BE2C (cell line): ENCODE measurements around the gene C1orf35. TPM values are rescaled to one million over a fixed set of nuclear protein-coding genes. Genes with fewer than 3 reads are reported as not detected.

Experiments used
- DNase-seq: peaks from one replicate; pipeline ENCODE4 v3.0.0-alpha.2; 2020
- H3K27me3 ChIP-seq: fragments of 250-450 bp; sonication (Bioruptor Pico); 2 replicates; pipeline ENCODE4 v1.5.1; 2020; ENCODE audit warnings: mild to moderate bottlenecking
- H3K36me3 ChIP-seq: fragments of 250-450 bp; sonication (Bioruptor Pico); 2 replicates; pipeline ENCODE4 v1.5.1; 2020; ENCODE audit warnings: mild to moderate bottlenecking
- H3K4me1 ChIP-seq: fragments of 250-450 bp; sonication (Bioruptor Pico); 2 replicates; pipeline ENCODE4 v1.5.1; 2020
- H3K4me3 ChIP-seq: 2 replicates; pipeline ENCODE4 v1.5.1; 2011; ENCODE audit warnings: low read depth, low read length
- H3K9me3 ChIP-seq: fragments of 250-450 bp; sonication (Bioruptor Pico); 2 replicates; pipeline ENCODE4 v1.5.1; 2020
- polyA plus RNA-seq: library from polyadenylated mRNA; unstranded; fragments of >200 nt; gene quantifications from one replicate; pipeline ENCODE4 v1.2.1, GENCODE V29; 2012; ENCODE audit warnings: low read depth, missing spikeins; ENCODE audit not compliant: insufficient read length, insufficient read depth
- TF ChIP-seq, protein P1 (sequence below): IDR thresholded peaks from 2 replicates; pipeline ENCODE4 v1.5.1; 2012; ENCODE audit warnings: mild to moderate bottlenecking, low read depth, low read length

C1orf35 gene
- 59.4 TPM for polyA plus RNA-seq

DNA sequence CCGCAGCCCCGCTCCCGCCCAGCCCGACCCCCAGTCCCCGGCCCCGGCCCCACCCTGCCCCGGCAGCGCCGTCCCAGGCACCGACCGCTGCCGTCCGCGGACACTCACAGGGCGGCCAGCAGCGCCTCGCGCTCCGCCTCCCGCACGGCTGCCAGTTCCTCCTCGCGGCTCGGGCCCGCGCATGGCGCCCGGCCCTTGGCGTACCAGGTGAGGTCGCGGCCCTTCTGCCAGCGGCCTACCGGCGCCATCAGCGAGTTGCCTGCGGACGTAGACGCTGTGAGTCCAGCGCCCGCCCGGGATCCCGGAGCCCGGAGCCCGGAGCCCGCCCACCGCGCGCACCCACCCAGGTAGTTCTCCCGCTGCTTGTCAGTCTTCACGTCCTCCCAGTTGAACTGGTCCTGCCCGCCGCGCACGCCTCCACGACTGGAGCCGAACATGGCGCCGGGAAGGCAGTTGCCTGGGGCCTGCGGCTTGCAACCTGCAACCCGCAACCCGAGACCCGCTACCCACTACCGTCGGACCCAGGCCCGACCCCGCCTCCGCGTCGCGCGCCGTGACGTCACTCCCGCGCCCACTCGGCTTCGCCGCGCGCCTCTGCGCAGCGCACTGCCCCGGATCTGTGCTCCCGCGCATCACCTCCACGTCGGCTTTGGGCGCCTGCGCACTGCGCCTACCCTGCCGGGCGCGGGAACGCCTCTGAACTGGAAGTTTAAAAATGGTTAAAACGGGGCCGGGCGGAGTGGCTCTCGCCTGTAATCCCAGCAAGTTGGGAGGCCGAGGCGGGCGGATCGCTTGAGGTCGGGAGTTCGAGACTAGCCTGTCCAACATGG lies at the start of gene C1orf35:
Gene C1orf35, minus strand, starts transcription at position 535 of the 830 bp plus-strand sequence. Its CDS starts 98 bp downstream, at position 437.
- TF ChIP-seq, protein P1, sequence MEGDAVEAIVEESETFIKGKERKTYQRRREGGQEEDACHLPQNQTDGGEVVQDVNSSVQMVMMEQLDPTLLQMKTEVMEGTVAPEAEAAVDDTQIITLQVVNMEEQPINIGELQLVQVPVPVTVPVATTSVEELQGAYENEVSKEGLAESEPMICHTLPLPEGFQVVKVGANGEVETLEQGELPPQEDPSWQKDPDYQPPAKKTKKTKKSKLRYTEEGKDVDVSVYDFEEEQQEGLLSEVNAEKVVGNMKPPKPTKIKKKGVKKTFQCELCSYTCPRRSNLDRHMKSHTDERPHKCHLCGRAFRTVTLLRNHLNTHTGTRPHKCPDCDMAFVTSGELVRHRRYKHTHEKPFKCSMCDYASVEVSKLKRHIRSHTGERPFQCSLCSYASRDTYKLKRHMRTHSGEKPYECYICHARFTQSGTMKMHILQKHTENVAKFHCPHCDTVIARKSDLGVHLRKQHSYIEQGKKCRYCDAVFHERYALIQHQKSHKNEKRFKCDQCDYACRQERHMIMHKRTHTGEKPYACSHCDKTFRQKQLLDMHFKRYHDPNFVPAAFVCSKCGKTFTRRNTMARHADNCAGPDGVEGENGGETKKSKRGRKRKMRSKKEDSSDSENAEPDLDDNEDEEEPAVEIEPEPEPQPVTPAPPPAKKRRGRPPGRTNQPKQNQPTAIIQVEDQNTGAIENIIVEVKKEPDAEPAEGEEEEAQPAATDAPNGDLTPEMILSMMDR = no peak
- DNase-seq = peak; percentile 97
- peaks cover 35% of the 10 kb centered on the region for H3K36me3 ChIP-seq

GRCh38 chr1:228152918-228153258 lies 49.8 kb upstream of the C1orf35 start:
- no peak overlapping the region for H3K4me3 ChIP-seq
- H3K9me3 ChIP-seq = no peaks in the 10 kb centered on the region
- TF ChIP-seq, protein P1 = no peak
- H3K36me3 ChIP-seq = no peaks in the 10 kb centered on the region
- DNase-seq = peak; percentile 7
- H3K27me3 ChIP-seq = no peaks in the 10 kb centered on the region
- peaks cover 21% of the 10 kb centered on the region for H3K4me1 ChIP-seq

More for the DNA sequence above, at the start of gene C1orf35:
- Histone ChIP-seq H3K27me3 (no peaks in the 10 kb centered on the region), H3K4me3 (peak within 1 kb of the TSS; percentile 68), H3K9me3 (no peaks in the 10 kb centered on the region), H3K4me1 (no peaks in the 10 kb centered on the region)

- DNase-seq = peak; percentile 9
- Histone ChIP-seq H3K4me3 (no peak overlapping the region), H3K27me3 (no peaks in the 10 kb centered on the region), H3K4me1 (peaks cover 21% of the 10 kb centered on the region), H3K36me3 (no peaks in the 10 kb centered on the region; the same call in 1 of the 2 replicates), H3K9me3 (no peaks in the 10 kb centered on the region)
- TF ChIP-seq, protein P1 = no peak
Measured at GRCh38 chr1:228152097-228152917, 49.2 kb upstream of the C1orf35 start.

- H3K9me3 ChIP-seq = no peaks in the 10 kb centered on the region
- peak; percentile 12 for DNase-seq
- peaks cover 3% of the 10 kb centered on the region for H3K36me3 ChIP-seq
- no peak overlapping the region for H3K4me3 ChIP-seq
- peaks cover 21% of the 10 kb centered on the region for H3K4me1 ChIP-seq
- TF ChIP-seq, protein P1 = no peak
- no peaks in the 10 kb centered on the region for H3K27me3 ChIP-seq
Measured at GRCh38 chr1:228151180-228151925, 48.2 kb upstream of the C1orf35 start.

GRCh38 chr1:228150461-228151179 lies 47.5 kb upstream of the C1orf35 start:
- TF ChIP-seq, protein P1 = no peak
- Histone ChIP-seq H3K4me1 (peaks cover 21% of the 10 kb centered on the region), H3K4me3 (no peak overlapping the region), H3K27me3 (no peaks in the 10 kb centered on the region), H3K9me3 (no peaks in the 10 kb centered on the region), H3K36me3 (peaks cover 3% of the 10 kb centered on the region)
- DNase-seq = peak; percentile 36
